HG03457 (cell line): ENCODE results near the gene SEC23B.
A peak's percentile ranks its signal among the peaks of the same experiment; 100 is the strongest.
"Not testable (repeated sequence)": the region's sequence is repeated elsewhere in the genome, so short reads cannot be mapped to it uniquely, and the experiment has no call there.

Experiments used
- ATAC-seq: cut with Tn5 transposase; IDR thresholded peaks from one replicate; pipeline ENCODE4 v1.9.1; 2021; ENCODE audit warnings: moderate number of reproducible peaks; ENCODE audit not compliant: unreplicated experiment

Gene SEC23B

DNA sequence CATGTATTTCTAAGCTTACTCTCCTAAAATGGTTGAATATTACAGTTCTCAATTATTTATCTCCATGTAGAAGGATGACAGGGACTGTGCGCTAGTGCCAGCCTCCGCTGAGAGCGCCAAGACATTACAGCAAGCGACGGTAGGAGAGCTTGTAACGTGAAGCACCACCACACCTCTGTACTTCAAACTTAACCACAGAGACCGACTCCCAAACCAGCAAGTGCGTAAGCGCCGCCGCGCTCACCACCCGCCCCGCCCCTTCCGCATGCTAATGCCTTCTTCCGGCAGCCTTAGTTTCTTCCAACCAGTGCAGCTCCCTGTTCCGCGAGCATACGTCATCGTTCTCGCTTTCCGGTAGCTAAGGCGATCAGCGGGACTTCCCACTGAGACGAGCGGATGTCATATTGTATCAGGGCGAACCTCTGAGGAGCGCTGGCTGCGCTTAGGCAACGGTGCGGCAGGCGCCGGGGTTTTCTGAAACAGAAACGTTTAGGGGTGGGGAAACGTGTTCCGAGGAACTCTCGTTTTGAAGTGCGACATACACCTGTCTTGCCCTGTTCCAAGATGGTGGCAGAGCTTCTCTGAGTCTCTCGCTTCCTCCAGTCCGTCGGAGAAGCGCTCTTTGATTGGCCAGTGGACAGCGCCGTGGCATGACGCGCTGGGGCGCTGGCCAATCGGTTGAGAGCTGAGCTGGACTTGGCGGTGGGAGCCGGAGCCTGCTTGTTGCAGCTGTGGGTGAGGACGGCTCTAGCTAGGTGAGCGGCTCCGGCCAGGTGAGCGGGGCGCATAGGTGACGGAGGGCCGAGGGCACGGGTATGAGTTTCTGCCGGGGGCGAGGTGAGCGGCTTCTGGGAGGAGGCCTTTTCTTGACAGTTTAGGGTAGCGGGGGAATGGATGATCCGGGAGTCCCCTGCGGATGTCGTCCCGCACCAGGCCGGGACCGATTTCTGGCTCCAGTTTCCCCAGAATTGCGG is at the start of gene SEC23B:
Gene SEC23B, plus strand, starts transcription at position 723 of the 974 bp plus-strand sequence. CDS start 2,896 bp downstream, outside the sequence.
- ATAC-seq: peak; percentile 94

- ATAC-seq: peak; percentile 38
These were observed 42.1 kb upstream of the SEC23B start for GRCh38 chr20:18465536-18466200.

DNA sequence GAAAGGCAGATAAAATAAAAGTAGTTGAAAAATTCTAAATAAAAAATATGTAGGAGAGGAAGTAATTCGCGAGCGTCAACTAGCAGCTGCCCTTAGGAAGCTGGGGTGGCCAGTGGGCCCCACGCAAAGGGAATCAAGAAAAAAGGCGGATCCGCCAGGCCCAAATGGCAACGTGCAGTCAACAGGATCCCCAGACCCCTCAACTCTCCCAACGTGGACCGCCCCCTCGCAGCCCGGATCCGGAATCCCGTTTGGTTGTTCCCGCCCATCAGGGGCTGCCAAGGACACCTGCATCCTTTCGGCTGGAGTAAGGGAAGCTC is 41.2 kb upstream of the SEC23B start:
- ATAC-seq: no peak

DNA sequence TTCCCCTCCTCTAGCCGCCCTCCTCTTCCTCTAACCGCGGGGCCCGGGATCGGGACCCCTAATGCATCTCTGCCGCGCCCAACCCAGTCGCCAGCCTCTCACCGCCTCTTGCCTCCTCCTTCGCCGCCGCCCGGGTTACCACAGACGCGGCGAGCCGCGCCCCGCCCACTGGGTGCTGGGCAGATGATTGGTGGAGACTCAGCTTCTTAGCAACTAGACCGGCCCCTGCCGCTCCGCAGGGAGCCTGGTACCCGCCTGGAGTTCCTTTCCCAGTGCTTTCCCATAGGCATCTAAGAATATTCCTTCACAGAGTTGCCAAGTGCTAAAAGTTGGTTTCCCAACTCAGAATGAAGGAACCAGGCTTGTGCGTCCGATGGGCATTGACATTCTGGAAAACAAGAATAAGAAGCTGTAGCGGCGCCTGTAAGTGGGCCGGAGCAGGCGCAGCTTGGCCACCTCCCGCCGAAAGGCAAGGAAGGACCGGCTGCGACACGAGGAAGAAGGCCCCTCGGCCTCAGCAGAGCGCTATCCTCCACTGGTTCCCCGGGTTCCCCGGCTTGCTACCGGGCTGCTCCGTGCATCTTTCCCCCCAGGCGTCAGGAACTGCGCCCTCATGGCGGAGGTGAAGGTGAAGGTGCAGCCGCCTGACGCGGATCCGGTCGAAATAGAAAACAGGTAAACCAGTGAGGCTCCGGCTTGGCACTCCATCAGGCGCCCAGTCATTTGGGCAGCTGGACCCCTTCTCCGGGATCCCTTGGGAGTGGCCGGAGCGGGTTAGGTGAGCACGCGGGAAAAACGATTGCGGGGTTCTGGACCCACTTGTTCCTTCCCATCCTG is 40.6 kb upstream of the SEC23B start, which contains the start of the genes DZANK1 and POLR3F:
Gene DZANK1, minus strand, starts transcription at position 137 of the 837 bp plus-strand sequence. CDS start 1,672 bp downstream, outside the sequence.
Gene POLR3F, plus strand, starts transcription at position 497 of the 837 bp plus-strand sequence. Its CDS starts 117 bp downstream, at position 614.
- ATAC-seq: peak; percentile 85

- ATAC-seq: no peak
These were observed 30.5 kb upstream of the SEC23B start for GRCh38 chr20:18477218-18477617.

DNA sequence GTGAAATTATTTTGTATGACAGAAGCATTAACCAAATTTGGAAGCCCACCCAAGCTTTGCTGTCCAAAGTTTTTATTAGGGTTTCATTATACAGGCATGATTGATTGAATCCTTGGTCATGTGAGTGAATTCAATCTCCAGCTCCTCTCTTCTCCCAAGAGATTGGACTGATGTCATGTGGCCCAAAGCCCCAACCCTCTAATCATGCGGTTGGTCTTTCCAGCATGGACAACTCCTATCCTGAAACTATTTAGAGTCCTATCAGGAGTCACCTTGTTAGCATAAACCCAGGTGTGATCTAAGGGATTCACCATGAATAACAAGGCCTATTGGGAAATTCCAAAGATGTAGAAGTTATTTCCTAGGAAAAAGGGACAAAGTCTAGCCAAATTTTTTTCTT is 29.9 kb upstream of the SEC23B start:
- no peak for ATAC-seq

DNA sequence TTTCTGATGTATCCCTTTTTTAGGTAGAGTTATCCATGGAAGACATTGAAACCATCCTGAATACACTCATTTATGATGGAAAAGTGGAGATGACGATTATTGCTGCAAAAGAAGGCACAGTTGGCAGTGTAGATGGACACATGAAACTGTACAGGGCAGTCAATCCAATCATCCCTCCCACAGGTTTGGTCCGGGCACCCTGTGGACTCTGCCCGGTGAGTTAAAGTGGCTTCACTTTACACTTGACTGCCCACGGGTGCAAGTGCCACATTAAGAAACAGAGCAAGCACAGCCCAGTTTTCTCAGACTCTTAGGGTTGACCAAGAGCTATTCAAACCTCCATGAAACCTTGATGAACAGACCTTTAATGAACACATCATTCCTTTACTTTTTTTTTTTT is 26.1 kb upstream of the SEC23B start:
- ATAC-seq: no peak

DNA sequence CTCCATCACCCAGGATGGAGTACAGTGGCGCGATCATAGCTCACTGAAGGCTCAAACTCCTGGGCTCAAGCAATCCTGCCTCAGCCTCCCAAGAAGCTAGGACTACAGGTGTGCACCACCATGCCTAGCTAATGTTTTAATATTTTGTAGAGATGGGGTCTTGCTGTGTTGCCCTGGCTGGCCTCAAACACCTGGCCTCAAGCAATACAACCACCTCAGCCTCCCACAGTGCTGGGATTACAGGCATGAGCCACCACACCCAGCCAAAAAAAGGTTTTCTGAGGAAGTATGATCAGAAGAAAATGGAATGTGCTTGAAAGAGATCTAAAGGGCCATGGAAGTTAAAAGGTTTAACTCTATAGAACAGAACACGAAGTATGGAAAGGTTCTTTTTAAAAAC is 19.4 kb upstream of the SEC23B start:
- ATAC-seq: no peak

DNA sequence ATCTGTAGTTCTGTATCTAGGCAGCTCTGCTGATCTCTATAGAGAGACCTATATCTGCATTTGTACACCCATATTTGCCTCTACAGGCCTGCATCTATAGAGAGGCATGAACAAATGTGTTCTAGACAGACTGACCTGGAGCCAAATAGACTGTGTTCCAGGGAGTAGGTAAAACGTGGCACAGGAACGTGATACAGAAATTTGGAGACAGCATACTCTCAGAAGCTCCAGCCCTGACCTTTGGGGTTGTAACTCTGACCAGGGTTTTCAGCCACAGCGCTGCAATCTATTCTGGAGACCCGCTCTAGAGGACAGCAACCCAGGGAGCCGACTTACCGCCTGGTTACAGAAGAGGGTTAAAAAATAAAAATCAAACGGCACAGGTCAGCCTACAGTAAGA is 11.7 kb upstream of the SEC23B start:
- ATAC-seq: no peak

GRCh38 chr20:18496740-18497592 is 10.8 kb upstream of the SEC23B start, which contains the start of gene RBBP9:
TSS of gene RBBP9 (minus strand) at chr20:18497225. CDS start at chr20:18497167, 58 bp downstream.
- ATAC-seq: peak; percentile 89

- ATAC-seq: no peak
These were observed 10.1 kb upstream of the SEC23B start for GRCh38 chr20:18497603-18498002.

DNA sequence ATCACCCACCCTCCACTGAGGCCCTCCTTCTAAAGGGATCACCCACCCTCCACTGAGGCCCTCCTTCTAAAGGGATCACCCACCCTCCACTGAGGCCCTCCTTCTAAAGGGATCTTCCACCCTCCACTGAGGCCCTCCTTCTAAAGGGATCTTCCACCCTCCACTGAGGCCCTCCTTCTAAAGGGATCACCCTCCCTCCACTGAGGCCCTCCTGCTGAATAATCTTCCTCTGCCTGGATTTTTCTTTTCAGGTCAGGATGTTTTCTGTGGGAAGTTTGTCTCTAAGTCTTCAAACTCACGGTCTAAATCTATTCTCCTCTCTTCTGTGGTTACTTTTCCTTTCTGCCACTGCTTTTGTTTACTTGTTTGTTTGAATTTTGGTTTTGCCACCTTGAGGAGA is 6.1 kb upstream of the SEC23B start:
- ATAC-seq: not testable (repeated sequence)

- no peak for ATAC-seq
These were observed 3.2 kb upstream of the SEC23B start for GRCh38 chr20:18504479-18505060.

GRCh38 chr20:18506744-18507143 is 996 bp upstream of the SEC23B start:
- ATAC-seq: no peak

DNA sequence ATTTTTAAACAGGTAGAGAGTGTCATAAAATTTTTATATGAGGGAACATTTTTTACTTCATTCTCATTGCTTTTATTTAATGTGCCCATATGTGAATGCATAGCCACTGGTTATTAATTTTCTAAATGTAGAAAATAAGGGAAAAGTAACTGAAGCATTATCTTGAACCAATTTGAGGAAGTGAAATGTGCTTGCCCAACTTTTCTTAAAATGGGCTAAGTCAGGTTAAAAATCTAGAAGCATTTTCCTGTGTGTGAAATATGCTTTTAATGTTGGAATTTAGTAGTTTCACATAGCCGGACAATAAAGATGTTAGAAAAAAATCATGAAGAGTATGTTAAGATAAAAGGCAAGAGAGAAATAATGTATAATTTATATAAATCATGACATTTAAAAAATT is 3.8 kb downstream of the SEC23B start:
- ATAC-seq: no peak

GRCh38 chr20:18513208-18513607 is 5.5 kb downstream of the SEC23B start:
- ATAC-seq: no peak

- ATAC-seq: no peak
These were observed 6.4 kb downstream of the SEC23B start for GRCh38 chr20:18514127-18514526.

GRCh38 chr20:18515973-18516372 is 8.2 kb downstream of the SEC23B start:
- no peak for ATAC-seq

- ATAC-seq: not testable (repeated sequence)
These were observed 14.3 kb downstream of the SEC23B start for GRCh38 chr20:18522066-18522465.

DNA sequence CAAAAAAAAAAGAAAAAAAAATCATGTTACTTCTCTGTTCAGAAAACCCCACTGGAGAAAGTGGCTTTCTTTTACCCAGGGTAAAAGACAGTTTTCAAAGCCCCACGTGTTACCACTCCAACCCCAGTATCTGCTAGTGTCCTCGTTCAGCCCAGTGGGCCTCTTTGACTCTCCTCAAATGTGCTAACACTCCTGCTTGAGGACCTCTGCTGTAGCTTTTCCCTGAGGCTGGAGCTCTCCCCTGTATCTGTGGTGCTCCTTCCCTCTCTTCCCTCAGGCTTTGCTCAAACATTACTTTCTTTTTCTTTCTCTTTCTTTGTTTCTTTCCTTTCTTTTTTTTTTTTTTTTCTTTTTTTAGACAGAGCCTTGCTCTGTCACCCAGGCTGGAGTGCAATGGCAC is 15.3 kb downstream of the SEC23B start:
- no peak for ATAC-seq
